ENCODE results near the gene MGLL. TPM values are rescaled to one million over a fixed set of nuclear protein-coding genes. Genes with fewer than 3 reads are reported as not detected.
A peak's percentile ranks its signal among the peaks of the same experiment; 100 is the strongest.

Gene MGLL
- polyA plus RNA-seq, 4 donors, result 24.7 to 47.2 (median 43.1) TPM

- DNase-seq, result peak; percentile 82 to 85
- Histone ChIP-seq H3K27me3 (ENCODE audit: control insufficient read depth in 3 of 3, insufficient read depth in 3 of 3, low read length in 3 of 3) (no peaks in the 10 kb centered on the region), H3K9me3 (ENCODE audit: control insufficient read depth in 2 of 2, insufficient read depth in 1 of 2, low read depth in 1 of 2, low read length in 1 of 2) (no peaks in the 10 kb centered on the region), H3K4me1 (ENCODE audit: control insufficient read depth in 3 of 3, insufficient read depth in 2 of 3, low read depth in 1 of 3, low read length in 2 of 3) (peaks cover 0 to 6% (median 0%) of the 10 kb centered on the region in 3 donors), H3K36me3 (ENCODE audit: control insufficient read depth in 3 of 3, insufficient read depth in 2 of 3, low read depth in 1 of 3, low read length in 3 of 3) (peaks cover 0 to 23% (median 0%) of the 10 kb centered on the region in 3 donors), H3K27ac (ENCODE audit: low read depth in 1 of 3, low read length in 2 of 3) (peak within 1 kb of the TSS; percentile 22 to 91 (median 71)), H3K4me3 (ENCODE audit: low read depth in 1 of 3, low read length in 3 of 3) (peak within 1 kb of the TSS; percentile 58 to 85 (median 80))
- 0 to 1% (median 0%) methylated on average over 28 to 102 of the region's 102 CpGs for WGBS, 3 donors
- no peak for FAIRE-seq
These were observed 149.7 kb downstream of the MGLL start, which contains the start of gene ABTB1 for GRCh38 chr3:127672429-127673190. Gene ABTB1 (plus strand): TSS chr3:127672952. CDS start chr3:127673026, 74 bp downstream.

GRCh38 chr3:127671523-127672428 is 150.5 kb downstream of the MGLL start:
- Histone ChIP-seq H3K4me1 (ENCODE audit: control insufficient read depth in 3 of 3, insufficient read depth in 2 of 3, low read depth in 1 of 3, low read length in 2 of 3) (peaks cover 0 to 6% (median 0%) of the 10 kb centered on the region in 3 donors), H3K9me3 (ENCODE audit: control insufficient read depth in 2 of 2, insufficient read depth in 1 of 2, low read depth in 1 of 2, low read length in 1 of 2) (no peaks in the 10 kb centered on the region), H3K27ac (ENCODE audit: low read depth in 1 of 3, low read length in 2 of 3) (peak overlapping the region; percentile 22 to 91 (median 71)), H3K27me3 (ENCODE audit: control insufficient read depth in 3 of 3, insufficient read depth in 3 of 3, low read length in 3 of 3) (no peaks in the 10 kb centered on the region), H3K4me3 (ENCODE audit: low read depth in 1 of 3, low read length in 3 of 3) (peak overlapping the region; percentile 58 to 85 (median 77)), H3K36me3 (ENCODE audit: control insufficient read depth in 3 of 3, insufficient read depth in 2 of 3, low read depth in 1 of 3, low read length in 3 of 3) (peaks cover 0 to 15% (median 0%) of the 10 kb centered on the region in 3 donors)
- peak in 1 of 2 donors; percentile 15 for DNase-seq
- 11 to 19% (median 16%) methylated on average over 41 to 44 of the region's 44 CpGs for WGBS, 3 donors
- FAIRE-seq, result no peak

GRCh38 chr3:127670761-127671522 is 151.4 kb downstream of the MGLL start:
- FAIRE-seq (no peak), DNase-seq (no peak)
- Histone ChIP-seq H3K9me3 (ENCODE audit: control insufficient read depth in 2 of 2, insufficient read depth in 1 of 2, low read depth in 1 of 2, low read length in 1 of 2) (no peaks in the 10 kb centered on the region), H3K4me3 (ENCODE audit: low read depth in 1 of 3, low read length in 3 of 3) (no peak overlapping the region), H3K36me3 (ENCODE audit: control insufficient read depth in 3 of 3, insufficient read depth in 2 of 3, low read depth in 1 of 3, low read length in 3 of 3) (peaks cover 0 to 10% (median 0%) of the 10 kb centered on the region in 3 donors), H3K4me1 (ENCODE audit: control insufficient read depth in 3 of 3, insufficient read depth in 2 of 3, low read depth in 1 of 3, low read length in 2 of 3) (peaks cover 0 to 6% (median 0%) of the 10 kb centered on the region in 3 donors), H3K27ac (ENCODE audit: low read depth in 1 of 3, low read length in 2 of 3) (no peak overlapping the region), H3K27me3 (ENCODE audit: control insufficient read depth in 3 of 3, insufficient read depth in 3 of 3, low read length in 3 of 3) (no peaks in the 10 kb centered on the region)
- 93 to 95% (median 94%) methylated on average over 17 to 20 of the region's 20 CpGs for WGBS, 3 donors

- Histone ChIP-seq H3K36me3 (ENCODE audit: control insufficient read depth in 3 of 3, insufficient read depth in 2 of 3, low read depth in 1 of 3, low read length in 3 of 3) (peaks cover 0 to 5% (median 0%) of the 10 kb centered on the region in 3 donors), H3K27me3 (ENCODE audit: control insufficient read depth in 3 of 3, insufficient read depth in 3 of 3, low read length in 3 of 3) (no peaks in the 10 kb centered on the region), H3K4me1 (ENCODE audit: control insufficient read depth in 3 of 3, insufficient read depth in 2 of 3, low read depth in 1 of 3, low read length in 2 of 3) (peaks cover 0 to 6% (median 0%) of the 10 kb centered on the region in 3 donors), H3K27ac (ENCODE audit: low read depth in 1 of 3, low read length in 2 of 3) (no peak overlapping the region), H3K9me3 (ENCODE audit: control insufficient read depth in 2 of 2, insufficient read depth in 1 of 2, low read depth in 1 of 2, low read length in 1 of 2) (no peaks in the 10 kb centered on the region), H3K4me3 (ENCODE audit: low read depth in 1 of 3, low read length in 3 of 3) (no peak overlapping the region)
- FAIRE-seq, result no peak
- 90 to 94% (median 94%) methylated on average over 7 of the region's 7 CpGs for WGBS, 3 donors
- DNase-seq, result no peak
These were observed 152.1 kb downstream of the MGLL start for GRCh38 chr3:127670229-127670559.

GRCh38 chr3:127669541-127670228 is 152.6 kb downstream of the MGLL start:
- Histone ChIP-seq H3K4me3 (ENCODE audit: low read depth in 1 of 3, low read length in 3 of 3) (no peak overlapping the region), H3K36me3 (ENCODE audit: control insufficient read depth in 3 of 3, insufficient read depth in 2 of 3, low read depth in 1 of 3, low read length in 3 of 3) (peaks cover 0 to 3% (median 0%) of the 10 kb centered on the region in 3 donors), H3K4me1 (ENCODE audit: control insufficient read depth in 3 of 3, insufficient read depth in 2 of 3, low read depth in 1 of 3, low read length in 2 of 3) (peaks cover 0 to 6% (median 0%) of the 10 kb centered on the region in 3 donors), H3K27me3 (ENCODE audit: control insufficient read depth in 3 of 3, insufficient read depth in 3 of 3, low read length in 3 of 3) (no peaks in the 10 kb centered on the region), H3K27ac (ENCODE audit: low read depth in 1 of 3, low read length in 2 of 3) (no peak overlapping the region), H3K9me3 (ENCODE audit: control insufficient read depth in 2 of 2, insufficient read depth in 1 of 2, low read depth in 1 of 2, low read length in 1 of 2) (no peaks in the 10 kb centered on the region)
- DNase-seq (no peak), FAIRE-seq (no peak)
- 93 to 95% (median 94%) methylated on average over 12 to 14 of the region's 14 CpGs for WGBS, 3 donors

- DNase-seq, result no peak
- FAIRE-seq, result no peak
- no peak overlapping the region for H3K27ac ChIP-seq (ENCODE audit: low read depth in 1 of 3, low read length in 2 of 3)
- no peaks in the 10 kb centered on the region for H3K27me3 ChIP-seq (ENCODE audit: control insufficient read depth in 3 of 3, insufficient read depth in 3 of 3, low read length in 3 of 3)
- no peak overlapping the region for H3K4me3 ChIP-seq (ENCODE audit: low read depth in 1 of 3, low read length in 3 of 3)
- 93 to 97% (median 96%) methylated on average over 7 of the region's 7 CpGs for WGBS, 3 donors
- H3K36me3 ChIP-seq (ENCODE audit: control insufficient read depth in 3 of 3, insufficient read depth in 2 of 3, low read depth in 1 of 3, low read length in 3 of 3), result no peaks in the 10 kb centered on the region
- peaks cover 0 to 6% (median 0%) of the 10 kb centered on the region in 3 donors for H3K4me1 ChIP-seq (ENCODE audit: control insufficient read depth in 3 of 3, insufficient read depth in 2 of 3, low read depth in 1 of 3, low read length in 2 of 3)
- no peaks in the 10 kb centered on the region for H3K9me3 ChIP-seq (ENCODE audit: control insufficient read depth in 2 of 2, insufficient read depth in 1 of 2, low read depth in 1 of 2, low read length in 1 of 2)
These were observed 153.4 kb downstream of the MGLL start for GRCh38 chr3:127668906-127669305.

- Histone ChIP-seq H3K27ac (ENCODE audit: low read depth in 1 of 3, low read length in 2 of 3) (no peak overlapping the region), H3K36me3 (ENCODE audit: control insufficient read depth in 3 of 3, insufficient read depth in 2 of 3, low read depth in 1 of 3, low read length in 3 of 3) (no peaks in the 10 kb centered on the region), H3K9me3 (ENCODE audit: control insufficient read depth in 2 of 2, insufficient read depth in 1 of 2, low read depth in 1 of 2, low read length in 1 of 2) (no peaks in the 10 kb centered on the region), H3K4me3 (ENCODE audit: low read depth in 1 of 3, low read length in 3 of 3) (no peak overlapping the region), H3K4me1 (ENCODE audit: control insufficient read depth in 3 of 3, insufficient read depth in 2 of 3, low read depth in 1 of 3, low read length in 2 of 3) (no peaks in the 10 kb centered on the region), H3K27me3 (ENCODE audit: control insufficient read depth in 3 of 3, insufficient read depth in 3 of 3, low read length in 3 of 3) (no peaks in the 10 kb centered on the region)
- FAIRE-seq (no peak), DNase-seq (no peak)
- 89 to 91% (median 90%) methylated on average over 6 of the region's 6 CpGs for WGBS, 3 donors
These were observed 155.1 kb downstream of the MGLL start for GRCh38 chr3:127667119-127667681.
